ENCODE results near the gene MPRIP.

MPRIP gene

GRCh38 chr17:17108451-17109049 is 66.3 kb downstream of the MPRIP start:
- no peaks in the 10 kb centered on the region for H3K27me3 ChIP-seq
- H3K36me3 ChIP-seq = no peaks in the 10 kb centered on the region
- H3K4me3 ChIP-seq (ENCODE audit: low read depth in 1 of 2, low read length in 1 of 2) = no peak overlapping the region
- no peak overlapping the region for H3K27ac ChIP-seq
- TF ChIP-seq CTCF (IDR thresholded peaks at IDR 0.05) = no peak
- H3K4me1 ChIP-seq (ENCODE audit: control insufficient read depth in 1 of 2, insufficient read depth in 1 of 2, low read depth in 1 of 2, low read length in 1 of 2) = no peaks in the 10 kb centered on the region
- no peaks in the 10 kb centered on the region for H3K9me3 ChIP-seq

DNA sequence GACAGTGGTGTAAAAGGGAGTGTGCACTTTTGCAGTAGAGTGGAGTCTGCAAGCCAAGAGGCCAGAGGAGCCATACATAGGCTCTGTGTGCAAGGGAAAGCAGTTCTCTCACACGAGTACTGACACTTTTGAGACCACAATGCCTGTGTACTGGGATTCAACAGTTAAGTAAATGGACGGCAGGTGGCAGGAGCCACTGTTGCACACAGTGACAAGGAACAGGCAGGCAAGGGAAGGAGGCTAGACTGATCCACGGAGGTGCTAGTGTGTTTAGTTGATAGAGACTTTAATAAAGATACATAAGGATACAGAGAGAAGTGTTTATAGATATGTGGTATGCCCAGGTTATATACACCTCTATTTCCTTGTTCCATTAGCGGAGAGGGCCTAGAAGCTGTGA is 67.0 kb downstream of the MPRIP start:
- H3K4me3 ChIP-seq (ENCODE audit: low read depth in 1 of 2, low read length in 1 of 2) = no peak overlapping the region
- H3K27ac ChIP-seq = no peak overlapping the region
- no peaks in the 10 kb centered on the region for H3K9me3 ChIP-seq
- no peaks in the 10 kb centered on the region for H3K27me3 ChIP-seq
- TF ChIP-seq CTCF (IDR thresholded peaks at IDR 0.05) = no peak
- H3K4me1 ChIP-seq (ENCODE audit: control insufficient read depth in 1 of 2, insufficient read depth in 1 of 2, low read depth in 1 of 2, low read length in 1 of 2) = no peaks in the 10 kb centered on the region
- H3K36me3 ChIP-seq = no peaks in the 10 kb centered on the region

- TF ChIP-seq CTCF (IDR thresholded peaks at IDR 0.05) = no peak
- Histone ChIP-seq H3K4me1 (ENCODE audit: control insufficient read depth in 1 of 2, insufficient read depth in 1 of 2, low read depth in 1 of 2, low read length in 1 of 2) (no peaks in the 10 kb centered on the region), H3K27ac (no peak overlapping the region), H3K27me3 (no peaks in the 10 kb centered on the region), H3K4me3 (ENCODE audit: low read depth in 1 of 2, low read length in 1 of 2) (no peak overlapping the region), H3K36me3 (no peaks in the 10 kb centered on the region), H3K9me3 (no peaks in the 10 kb centered on the region)
Measured at GRCh38 chr17:17109907-17110306, 67.7 kb downstream of the MPRIP start.

GRCh38 chr17:17110520-17110919 is 68.3 kb downstream of the MPRIP start:
- H3K27me3 ChIP-seq = no peaks in the 10 kb centered on the region
- H3K27ac ChIP-seq = no peak overlapping the region
- no peaks in the 10 kb centered on the region for H3K36me3 ChIP-seq
- no peak overlapping the region for H3K4me3 ChIP-seq (ENCODE audit: low read depth in 1 of 2, low read length in 1 of 2)
- no peaks in the 10 kb centered on the region for H3K4me1 ChIP-seq (ENCODE audit: control insufficient read depth in 1 of 2, insufficient read depth in 1 of 2, low read depth in 1 of 2, low read length in 1 of 2)
- H3K9me3 ChIP-seq = no peaks in the 10 kb centered on the region
- TF ChIP-seq CTCF (IDR thresholded peaks at IDR 0.05) = no peak

- no peaks in the 10 kb centered on the region for H3K36me3 ChIP-seq
- no peak for TF ChIP-seq CTCF (IDR thresholded peaks at IDR 0.05)
- H3K4me1 ChIP-seq (ENCODE audit: control insufficient read depth in 1 of 2, insufficient read depth in 1 of 2, low read depth in 1 of 2, low read length in 1 of 2) = no peaks in the 10 kb centered on the region
- H3K4me3 ChIP-seq (ENCODE audit: low read depth in 1 of 2, low read length in 1 of 2) = no peak overlapping the region
- H3K27ac ChIP-seq = no peak overlapping the region
- no peaks in the 10 kb centered on the region for H3K9me3 ChIP-seq
- H3K27me3 ChIP-seq = no peaks in the 10 kb centered on the region
Measured at GRCh38 chr17:17111401-17112393, 69.4 kb downstream of the MPRIP start.

Data from neutrophil (primary cell).